ENCODE data around the gene AHNAK2.

Gene AHNAK2

GRCh38 chr14:104940526-104941150, 37.5 kb downstream of the AHNAK2 start:
- no peak overlapping the region for H3K4me3 ChIP-seq (ENCODE audit: low read depth, low read length)
- DNase-seq (ENCODE audit: low read depth), result peak; percentile 33
- peak; percentile 53 for TF ChIP-seq CTCF (conservative IDR thresholded peaks at IDR 0.05; ENCODE audit: low read depth, low read length)

GRCh38 chr14:104939666-104940410, 38.3 kb downstream of the AHNAK2 start:
- no peak overlapping the region for H3K4me3 ChIP-seq (ENCODE audit: low read depth, low read length)
- no peak for DNase-seq (ENCODE audit: low read depth)
- TF ChIP-seq CTCF (conservative IDR thresholded peaks at IDR 0.05; ENCODE audit: low read depth, low read length), result no peak

- DNase-seq (ENCODE audit: low read depth), result no peak
- H3K4me3 ChIP-seq (ENCODE audit: low read depth, low read length), result no peak overlapping the region
- TF ChIP-seq CTCF (conservative IDR thresholded peaks at IDR 0.05; ENCODE audit: low read depth, low read length), result no peak
Measured at GRCh38 chr14:104938960-104939359, 39.2 kb downstream of the AHNAK2 start.

GRCh38 chr14:104938436-104938835, 39.7 kb downstream of the AHNAK2 start:
- H3K4me3 ChIP-seq (ENCODE audit: low read depth, low read length), result no peak overlapping the region
- TF ChIP-seq CTCF (conservative IDR thresholded peaks at IDR 0.05; ENCODE audit: low read depth, low read length), result no peak
- DNase-seq (ENCODE audit: low read depth), result no peak

GRCh38 chr14:104937694-104938365, 40.3 kb downstream of the AHNAK2 start:
- no peak for DNase-seq (ENCODE audit: low read depth)
- no peak for TF ChIP-seq CTCF (conservative IDR thresholded peaks at IDR 0.05; ENCODE audit: low read depth, low read length)
- H3K4me3 ChIP-seq (ENCODE audit: low read depth, low read length), result no peak overlapping the region

- DNase-seq (ENCODE audit: low read depth), result no peak
Measured at GRCh38 chr14:104937161-104937560, 41.0 kb downstream of the AHNAK2 start.

More at GRCh38 chr14:104937161-104937560, 41.0 kb downstream of the AHNAK2 start:
- TF ChIP-seq CTCF (conservative IDR thresholded peaks at IDR 0.05; ENCODE audit: low read depth, low read length), result no peak
- H3K4me3 ChIP-seq (ENCODE audit: low read depth, low read length), result no peak overlapping the region
